ENCODE measurements around the gene TSEN15.
"Not testable (repeated sequence)": the region's sequence is repeated elsewhere in the genome, so short reads cannot be mapped to it uniquely, and the experiment has no call there.

The TSEN15 gene

DNA sequence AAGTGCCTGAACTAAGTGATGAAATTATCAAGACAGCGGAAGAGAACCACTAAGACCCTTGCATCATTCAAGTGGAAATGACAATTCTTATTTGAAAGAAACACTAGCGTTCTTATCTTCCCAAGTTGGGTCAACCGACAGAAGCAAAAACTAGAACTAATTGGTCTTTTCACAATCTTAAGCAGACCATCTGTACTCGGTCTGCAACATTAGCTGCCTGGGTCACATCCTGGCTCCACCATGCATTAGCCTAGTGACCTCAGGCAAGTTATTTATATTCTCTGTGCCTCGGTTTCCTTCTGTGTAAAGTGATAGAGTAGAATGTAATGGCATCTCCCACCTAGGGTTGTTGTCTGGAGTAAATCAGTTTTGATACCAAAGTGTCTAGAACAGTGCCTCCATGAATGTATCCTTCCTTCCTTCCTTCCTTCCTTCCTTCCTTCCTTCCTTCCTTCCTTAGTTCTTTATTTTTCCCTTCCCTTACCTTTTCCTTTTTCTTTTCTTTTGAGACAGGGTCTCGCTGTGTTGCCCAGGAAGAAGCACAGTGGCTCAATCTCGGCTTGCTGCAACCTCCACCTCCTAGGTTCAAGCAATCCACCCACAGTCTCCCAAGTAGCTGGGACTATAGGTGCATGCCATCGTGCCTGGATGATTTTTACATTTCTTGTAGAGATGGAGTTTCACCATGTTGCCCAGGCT is 20.0 kb upstream of the TSEN15 start:
- no peak for DNase-seq

- no peak for DNase-seq
Measured at GRCh38 chr1:184032306-184032929, 19.1 kb upstream of the TSEN15 start.

GRCh38 chr1:184032930-184033418 is 18.6 kb upstream of the TSEN15 start:
- DNase-seq: no peak

DNA sequence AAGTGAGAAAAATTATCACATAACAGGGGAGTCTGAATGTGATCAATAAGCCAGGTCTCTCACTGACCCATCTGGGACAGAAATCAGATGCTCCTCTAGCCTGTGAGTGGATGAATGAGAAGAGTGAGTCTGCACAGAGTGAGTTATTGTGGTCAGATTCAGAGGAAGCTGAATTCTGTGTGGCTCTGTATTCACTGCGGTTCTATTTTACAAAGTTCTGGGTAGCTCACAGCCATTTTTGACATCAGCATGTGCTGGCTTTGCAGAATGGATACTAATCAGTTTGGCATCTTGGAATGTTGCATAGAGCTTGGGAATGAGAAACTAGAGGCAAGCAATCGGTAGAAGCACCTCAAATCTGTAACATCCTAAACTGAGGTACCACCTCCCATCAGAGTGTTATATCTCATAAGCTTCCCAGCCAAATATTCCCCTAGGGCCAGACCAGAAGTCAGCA is 17.8 kb upstream of the TSEN15 start:
- DNase-seq: no peak

DNA sequence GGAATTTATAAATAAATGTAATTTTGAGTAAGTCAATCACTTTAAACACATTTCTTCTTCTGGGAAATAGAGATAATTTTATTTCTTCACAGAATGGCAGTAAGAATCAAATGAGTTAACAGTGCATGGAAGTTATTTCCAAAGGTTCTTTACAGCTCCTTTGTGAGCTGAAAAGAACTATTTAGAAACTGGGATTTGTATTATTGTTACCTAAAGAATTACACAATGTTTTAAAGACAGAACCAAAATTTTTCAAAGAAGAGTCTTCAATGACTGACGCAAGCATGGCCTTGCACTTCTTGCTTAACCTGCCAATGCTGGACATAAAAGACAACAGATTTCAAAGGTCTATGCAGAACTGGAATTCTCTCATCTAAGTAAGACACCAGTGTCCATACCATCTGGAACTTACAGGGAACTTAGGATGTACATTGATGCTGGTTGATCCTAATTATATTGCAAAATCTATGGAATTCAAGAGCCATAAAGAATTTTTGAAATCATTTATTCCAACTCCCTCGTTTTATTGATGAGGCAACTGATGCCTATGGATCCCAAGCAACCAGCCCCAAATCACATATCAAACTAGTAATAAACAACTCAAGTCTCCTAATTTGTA is 16.7 kb upstream of the TSEN15 start:
- no peak for DNase-seq

DNA sequence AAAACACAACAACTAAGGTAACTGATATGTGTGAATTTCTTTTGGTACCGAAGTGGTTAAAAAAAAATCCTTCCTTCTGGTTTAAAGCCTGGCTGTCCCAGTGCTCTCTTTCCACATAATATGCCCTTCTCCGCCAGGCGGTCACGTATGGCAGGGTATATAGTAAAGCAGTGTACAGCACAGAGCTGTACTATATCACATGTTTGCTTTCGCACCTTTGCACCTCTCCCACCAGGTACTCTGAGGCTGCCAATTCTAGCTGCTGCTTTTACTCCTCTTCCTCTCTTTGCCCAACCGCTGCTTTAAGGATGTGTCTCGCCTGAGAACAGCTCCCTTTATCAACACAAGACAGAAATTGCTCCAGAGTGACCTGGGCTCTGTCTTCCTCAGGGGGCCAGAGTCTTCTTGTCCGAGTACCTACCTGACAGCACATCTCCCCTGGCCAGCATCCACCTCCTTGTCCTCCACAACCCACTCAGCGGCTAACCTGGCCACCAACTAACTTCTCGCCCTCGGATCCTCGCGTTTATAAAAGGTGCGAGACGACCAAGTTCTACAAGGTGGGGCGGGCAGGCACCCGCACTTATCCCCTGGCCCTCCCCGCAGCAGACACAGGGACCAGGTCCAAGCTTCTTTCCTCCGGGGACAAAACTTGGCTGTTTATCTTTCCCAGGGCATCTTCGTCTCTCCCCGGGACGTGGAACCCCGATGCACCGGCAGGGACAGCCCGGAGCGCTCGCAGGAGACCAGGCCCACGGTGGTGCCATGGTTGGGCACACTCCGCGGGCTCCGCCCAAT is 15.6 kb upstream of the TSEN15 start:
- DNase-seq: no peak

GRCh38 chr1:184036517-184036949 is 15.0 kb upstream of the TSEN15 start:
- no peak for DNase-seq

DNA sequence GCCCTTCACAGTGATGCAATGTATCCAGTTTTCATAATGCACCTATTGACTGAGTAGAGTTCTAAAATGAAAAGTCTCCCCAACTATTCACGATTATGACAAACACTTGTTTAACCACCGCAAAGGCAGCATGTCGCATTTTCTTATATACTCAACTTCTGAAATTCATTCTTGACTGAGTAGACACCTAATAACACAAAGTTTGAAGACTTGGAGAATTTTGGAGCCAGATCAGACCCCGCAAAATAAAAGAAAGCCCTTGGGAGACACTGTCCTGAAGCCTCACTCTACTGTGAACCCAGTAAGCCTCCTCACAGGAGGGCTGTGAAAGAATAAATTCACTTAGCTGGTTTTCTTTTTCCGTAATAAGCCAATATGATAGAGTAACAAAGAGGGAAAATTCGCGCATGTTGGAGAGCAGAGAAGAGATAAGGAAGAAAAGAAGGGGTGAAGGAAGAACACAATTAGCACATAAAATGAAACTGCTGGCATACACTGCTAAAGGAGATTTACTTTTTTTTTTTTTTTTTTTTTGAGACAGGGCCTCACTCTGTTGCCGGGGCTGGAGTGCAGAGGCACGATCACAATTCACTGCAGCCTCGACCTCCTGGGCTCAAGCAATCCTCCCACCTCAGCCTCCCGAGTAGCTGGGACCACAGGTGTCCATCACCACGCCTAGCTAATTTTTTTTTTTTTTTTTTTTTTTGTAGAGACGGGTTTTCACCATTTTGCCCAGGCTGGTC is 13.5 kb upstream of the TSEN15 start:
- no peak for DNase-seq

GRCh38 chr1:184039126-184039525 is 12.4 kb upstream of the TSEN15 start:
- DNase-seq: no peak

DNA sequence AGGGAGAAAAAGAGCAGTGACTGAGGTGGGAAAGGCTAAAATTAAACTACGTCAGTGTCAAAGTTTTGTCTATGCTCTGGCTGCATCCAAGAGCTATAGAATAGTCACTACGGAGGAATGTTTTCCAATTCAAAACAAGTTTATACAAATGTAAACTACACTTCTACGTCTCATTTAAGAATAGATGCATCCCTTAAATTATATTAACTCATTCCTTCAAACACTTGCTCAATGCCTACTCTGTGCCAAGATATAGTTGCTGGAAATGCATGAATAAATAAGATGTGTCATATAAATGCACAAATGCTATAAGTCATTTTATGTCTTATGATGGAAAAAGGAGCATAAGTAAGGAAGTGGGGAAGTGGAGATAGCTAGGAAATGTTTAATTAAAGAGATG is 9.8 kb upstream of the TSEN15 start:
- DNase-seq: no peak

GRCh38 chr1:184043315-184043714 is 8.2 kb upstream of the TSEN15 start:
- DNase-seq: not testable (repeated sequence)

DNA sequence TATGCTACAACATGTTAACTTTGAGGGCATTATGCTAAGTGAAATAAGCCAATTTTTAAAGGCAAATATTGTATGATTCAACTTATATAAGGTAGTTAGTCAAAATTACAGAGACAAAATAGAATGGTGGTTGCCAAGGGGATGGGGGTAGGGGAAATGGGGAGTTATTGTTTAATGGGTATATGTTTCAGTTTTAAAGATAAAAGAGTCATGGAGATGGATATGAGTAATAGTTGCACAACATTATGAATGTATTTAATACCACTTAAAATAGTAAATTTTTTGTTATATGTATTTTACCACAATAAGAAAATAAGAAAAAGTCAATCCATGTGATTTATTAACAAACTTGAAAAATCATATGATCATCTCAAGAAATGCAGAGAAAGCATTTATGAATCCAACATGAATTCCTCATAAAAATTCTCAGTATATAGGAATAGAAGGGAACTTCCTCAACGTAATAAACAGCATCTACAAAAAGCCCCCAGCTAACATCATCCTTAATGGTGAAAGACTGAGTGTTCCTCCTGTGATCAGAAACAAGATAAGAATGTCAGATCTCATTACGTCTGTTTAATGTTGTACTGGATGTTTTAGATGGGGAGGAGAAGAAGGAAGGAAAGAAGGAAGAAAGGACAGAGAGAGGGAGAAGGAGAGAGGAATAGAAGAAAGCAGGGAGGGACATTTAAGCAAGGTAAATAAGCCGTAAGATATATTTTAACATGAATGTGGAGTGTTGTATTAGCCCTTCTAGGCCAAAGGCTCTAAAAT is 6.7 kb upstream of the TSEN15 start:
- DNase-seq: no peak

DNA sequence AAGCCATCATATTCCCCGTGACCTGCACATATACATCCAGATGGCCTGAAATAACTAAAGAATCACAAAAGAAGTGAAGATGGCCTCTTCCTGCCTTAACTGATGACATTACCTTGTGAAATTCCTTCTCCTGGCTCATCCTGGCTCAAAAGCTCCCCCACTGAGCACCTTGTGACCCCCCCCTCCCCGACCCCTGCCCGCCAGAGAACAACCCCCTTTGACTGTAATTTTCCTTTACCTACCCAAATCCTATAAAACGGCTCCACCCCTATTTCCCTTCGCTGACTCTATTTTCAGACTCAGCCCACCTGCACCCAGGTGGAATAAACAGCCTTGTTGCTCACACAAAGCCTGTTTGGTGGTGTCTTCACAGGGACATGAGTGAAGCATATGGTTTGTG is 4.0 kb upstream of the TSEN15 start:
- DNase-seq: not testable (repeated sequence)

- no peak for DNase-seq
Measured at GRCh38 chr1:184048561-184049240, 2.8 kb upstream of the TSEN15 start.

GRCh38 chr1:184049291-184049690 is 2.2 kb upstream of the TSEN15 start:
- no peak for DNase-seq

GRCh38 chr1:184049836-184050468 is 1.6 kb upstream of the TSEN15 start:
- no peak for DNase-seq

- DNase-seq: no peak
Measured at GRCh38 chr1:184050636-184051035, 894 bp upstream of the TSEN15 start.

DNA sequence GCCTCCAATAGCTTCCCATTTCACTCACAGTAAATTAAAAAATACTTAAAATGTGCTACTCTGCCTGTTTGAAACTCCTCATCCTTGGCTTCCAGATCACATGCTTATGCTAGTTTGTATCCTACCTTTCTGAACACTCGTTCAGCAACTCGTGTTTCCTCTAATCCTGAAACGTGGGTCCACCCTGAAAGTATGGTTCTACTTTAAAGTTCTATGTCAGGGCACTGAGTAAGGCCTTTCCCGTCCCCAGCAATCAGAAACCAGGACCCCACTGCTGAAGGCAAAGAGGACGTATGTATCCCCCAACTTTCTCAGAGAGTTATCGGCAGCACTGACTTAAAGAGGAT is 419 bp upstream of the TSEN15 start:
- no peak for DNase-seq

- no peak for DNase-seq
Measured at GRCh38 chr1:184052194-184052559, 647 bp downstream of the TSEN15 start.

GRCh38 chr1:184052750-184053149 is 1.2 kb downstream of the TSEN15 start:
- no peak for DNase-seq

- no peak for DNase-seq
Measured at GRCh38 chr1:184053881-184054280, 2.4 kb downstream of the TSEN15 start.
